ENCODE data around the gene VAV1. TPM values are rescaled to one million over a fixed set of nuclear protein-coding genes. Genes with fewer than 3 reads are reported as not detected.

Gene VAV1
- total and polyA plus RNA-seq, 4 donors, result 0.60 to 13.3 (median 4.1) TPM

DNA sequence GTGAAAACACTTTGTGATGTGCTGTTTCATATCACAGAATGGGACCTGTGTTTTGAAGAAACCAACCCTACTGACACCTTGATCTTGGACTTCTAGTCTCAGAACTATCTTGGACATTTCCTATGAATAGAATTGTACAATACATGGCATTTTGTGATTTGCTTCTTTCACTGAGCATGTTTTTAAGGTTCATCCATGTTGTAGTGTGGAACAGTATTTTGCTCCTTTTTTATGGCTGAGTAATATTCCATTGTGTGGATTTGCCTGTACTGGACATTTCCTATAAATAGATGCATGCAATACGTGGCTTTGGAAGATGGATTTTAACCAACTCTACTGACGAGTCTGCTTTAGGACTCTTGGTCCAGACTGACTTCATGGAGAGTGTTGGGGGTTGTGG is 46.8 kb downstream of the VAV1 start:
- no peaks in the 10 kb centered on the region for H3K27me3 ChIP-seq (ENCODE audit: control insufficient read depth in 4 of 4, insufficient read depth in 4 of 4, low read length in 3 of 4)
- TF ChIP-seq YY1 (IDR thresholded peaks at IDR 0.05), result no peak
- TF ChIP-seq, protein P1, sequence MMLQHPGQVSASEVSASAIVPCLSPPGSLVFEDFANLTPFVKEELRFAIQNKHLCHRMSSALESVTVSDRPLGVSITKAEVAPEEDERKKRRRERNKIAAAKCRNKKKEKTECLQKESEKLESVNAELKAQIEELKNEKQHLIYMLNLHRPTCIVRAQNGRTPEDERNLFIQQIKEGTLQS (IDR thresholded peaks at IDR 0.05), result no peak
- TF ChIP-seq, protein P2, sequence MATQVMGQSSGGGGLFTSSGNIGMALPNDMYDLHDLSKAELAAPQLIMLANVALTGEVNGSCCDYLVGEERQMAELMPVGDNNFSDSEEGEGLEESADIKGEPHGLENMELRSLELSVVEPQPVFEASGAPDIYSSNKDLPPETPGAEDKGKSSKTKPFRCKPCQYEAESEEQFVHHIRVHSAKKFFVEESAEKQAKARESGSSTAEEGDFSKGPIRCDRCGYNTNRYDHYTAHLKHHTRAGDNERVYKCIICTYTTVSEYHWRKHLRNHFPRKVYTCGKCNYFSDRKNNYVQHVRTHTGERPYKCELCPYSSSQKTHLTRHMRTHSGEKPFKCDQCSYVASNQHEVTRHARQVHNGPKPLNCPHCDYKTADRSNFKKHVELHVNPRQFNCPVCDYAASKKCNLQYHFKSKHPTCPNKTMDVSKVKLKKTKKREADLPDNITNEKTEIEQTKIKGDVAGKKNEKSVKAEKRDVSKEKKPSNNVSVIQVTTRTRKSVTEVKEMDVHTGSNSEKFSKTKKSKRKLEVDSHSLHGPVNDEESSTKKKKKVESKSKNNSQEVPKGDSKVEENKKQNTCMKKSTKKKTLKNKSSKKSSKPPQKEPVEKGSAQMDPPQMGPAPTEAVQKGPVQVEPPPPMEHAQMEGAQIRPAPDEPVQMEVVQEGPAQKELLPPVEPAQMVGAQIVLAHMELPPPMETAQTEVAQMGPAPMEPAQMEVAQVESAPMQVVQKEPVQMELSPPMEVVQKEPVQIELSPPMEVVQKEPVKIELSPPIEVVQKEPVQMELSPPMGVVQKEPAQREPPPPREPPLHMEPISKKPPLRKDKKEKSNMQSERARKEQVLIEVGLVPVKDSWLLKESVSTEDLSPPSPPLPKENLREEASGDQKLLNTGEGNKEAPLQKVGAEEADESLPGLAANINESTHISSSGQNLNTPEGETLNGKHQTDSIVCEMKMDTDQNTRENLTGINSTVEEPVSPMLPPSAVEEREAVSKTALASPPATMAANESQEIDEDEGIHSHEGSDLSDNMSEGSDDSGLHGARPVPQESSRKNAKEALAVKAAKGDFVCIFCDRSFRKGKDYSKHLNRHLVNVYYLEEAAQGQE (IDR thresholded peaks at IDR 0.05), result no peak
- no peak for TF ChIP-seq TAF1 (conservative IDR thresholded peaks at IDR 0.05)
- TF ChIP-seq FOXA1 (IDR thresholded peaks at IDR 0.05), result no peak
- TF ChIP-seq HNF4G (IDR thresholded peaks at IDR 0.05), result no peak
- TF ChIP-seq, protein P3, sequence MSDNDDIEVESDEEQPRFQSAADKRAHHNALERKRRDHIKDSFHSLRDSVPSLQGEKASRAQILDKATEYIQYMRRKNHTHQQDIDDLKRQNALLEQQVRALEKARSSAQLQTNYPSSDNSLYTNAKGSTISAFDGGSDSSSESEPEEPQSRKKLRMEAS (IDR thresholded peaks at IDR 0.05), result no peak
- TF ChIP-seq JUND (IDR thresholded peaks at IDR 0.05), result no peak
- TF ChIP-seq HNF4A (conservative IDR thresholded peaks at IDR 0.05), result no peak
- no peaks in the 10 kb centered on the region for H3K4me1 ChIP-seq (ENCODE audit: control insufficient read depth in 4 of 4, insufficient read depth in 4 of 4, low read length in 3 of 4)
- DNase-seq (ENCODE audit: low spot score), result no peak
- no peak overlapping the region for H3K9ac ChIP-seq (ENCODE audit: low read depth in 1 of 2, low read length in 2 of 2)
- peaks cover 0 to 2% (median 0%) of the 10 kb centered on the region in 4 donors for H3K36me3 ChIP-seq (ENCODE audit: control insufficient read depth in 4 of 4, insufficient read depth in 3 of 4, low read depth in 1 of 4, low read length in 3 of 4)
- peaks cover 0 to 6% (median 3%) of the 10 kb centered on the region in 4 donors for H3K9me3 ChIP-seq (ENCODE audit: control insufficient read depth in 4 of 4, low read length in 3 of 4)
- no peak overlapping the region for H3K27ac ChIP-seq (ENCODE audit: low read depth in 1 of 2, low read length in 2 of 2)
- WGBS, result 66% methylated on average over 2 of the region's 2 CpGs
- no peak overlapping the region for H3K4me3 ChIP-seq (ENCODE audit: low read depth in 1 of 3, low read length in 3 of 3)

DNA sequence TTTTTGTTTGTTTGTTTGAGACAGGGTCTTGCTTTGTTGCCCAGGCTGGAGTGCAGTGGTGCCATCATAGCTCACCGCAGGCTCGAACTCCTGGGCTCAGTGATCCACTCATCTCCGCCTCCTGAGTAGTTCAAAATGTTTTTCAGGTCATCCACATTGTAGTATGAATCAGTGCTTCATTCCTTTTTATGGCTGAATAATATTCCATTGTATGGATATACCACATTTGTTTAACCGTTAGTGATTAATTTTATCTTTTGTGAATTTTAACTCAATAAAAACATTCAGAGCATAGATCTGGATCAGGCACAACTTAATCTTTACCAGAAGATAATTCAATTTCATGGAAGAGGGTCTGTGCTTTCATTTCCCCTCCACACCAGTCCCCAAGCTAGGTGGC is 47.7 kb downstream of the VAV1 start:
- H3K9ac ChIP-seq (ENCODE audit: low read depth in 1 of 2, low read length in 2 of 2), result no peak overlapping the region
- peaks cover 0 to 2% (median 0%) of the 10 kb centered on the region in 4 donors for H3K36me3 ChIP-seq (ENCODE audit: control insufficient read depth in 4 of 4, insufficient read depth in 3 of 4, low read depth in 1 of 4, low read length in 3 of 4)
- H3K27ac ChIP-seq (ENCODE audit: low read depth in 1 of 2, low read length in 2 of 2), result no peak overlapping the region
- WGBS, result 95% methylated on average over 4 of the region's 4 CpGs
- H3K9me3 ChIP-seq (ENCODE audit: control insufficient read depth in 4 of 4, low read length in 3 of 4), result peaks cover 0 to 6% (median 3%) of the 10 kb centered on the region in 4 donors
- DNase-seq (ENCODE audit: low spot score), result no peak
- H3K4me1 ChIP-seq (ENCODE audit: control insufficient read depth in 4 of 4, insufficient read depth in 4 of 4, low read length in 3 of 4), result no peaks in the 10 kb centered on the region
- no peak overlapping the region for H3K4me3 ChIP-seq (ENCODE audit: low read depth in 1 of 3, low read length in 3 of 3)
- TF ChIP-seq, protein P1 (IDR thresholded peaks at IDR 0.05), result no peak
- TF ChIP-seq FOXA1 (IDR thresholded peaks at IDR 0.05) (no peak), SP1 (IDR thresholded peaks at IDR 0.05) (no peak), YY1 (IDR thresholded peaks at IDR 0.05) (no peak), GABPA (IDR thresholded peaks at IDR 0.05 in 1 of 2, conservative IDR thresholded peaks at IDR 0.05 in 1 of 2) (no peak), EGR1 (IDR thresholded peaks at IDR 0.05; ENCODE audit: low read depth in 2 of 2) (no peak)
- TF ChIP-seq, protein P4, sequence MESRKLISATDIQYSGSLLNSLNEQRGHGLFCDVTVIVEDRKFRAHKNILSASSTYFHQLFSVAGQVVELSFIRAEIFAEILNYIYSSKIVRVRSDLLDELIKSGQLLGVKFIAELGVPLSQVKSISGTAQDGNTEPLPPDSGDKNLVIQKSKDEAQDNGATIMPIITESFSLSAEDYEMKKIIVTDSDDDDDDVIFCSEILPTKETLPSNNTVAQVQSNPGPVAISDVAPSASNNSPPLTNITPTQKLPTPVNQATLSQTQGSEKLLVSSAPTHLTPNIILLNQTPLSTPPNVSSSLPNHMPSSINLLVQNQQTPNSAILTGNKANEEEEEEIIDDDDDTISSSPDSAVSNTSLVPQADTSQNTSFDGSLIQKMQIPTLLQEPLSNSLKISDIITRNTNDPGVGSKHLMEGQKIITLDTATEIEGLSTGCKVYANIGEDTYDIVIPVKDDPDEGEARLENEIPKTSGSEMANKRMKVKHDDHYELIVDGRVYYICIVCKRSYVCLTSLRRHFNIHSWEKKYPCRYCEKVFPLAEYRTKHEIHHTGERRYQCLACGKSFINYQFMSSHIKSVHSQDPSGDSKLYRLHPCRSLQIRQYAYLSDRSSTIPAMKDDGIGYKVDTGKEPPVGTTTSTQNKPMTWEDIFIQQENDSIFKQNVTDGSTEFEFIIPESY (IDR thresholded peaks at IDR 0.05), result no peak
- no peaks in the 10 kb centered on the region for H3K27me3 ChIP-seq (ENCODE audit: control insufficient read depth in 4 of 4, insufficient read depth in 4 of 4, low read length in 3 of 4)
